Measurements from ENCODE around the gene GRAMD2B.
"Not testable (repeated sequence)": the region's sequence is repeated elsewhere in the genome, so short reads cannot be mapped to it uniquely, and the experiment has no call there.

GRAMD2B gene

GRCh38 chr5:126516133-126516532 is 92.9 kb downstream of the GRAMD2B start:
- no peaks in the 10 kb centered on the region for H3K36me3 ChIP-seq (ENCODE audit: insufficient read depth, low read length)
- no peak overlapping the region for H3K4me3 ChIP-seq (ENCODE audit: low read depth in 1 of 2, low read length in 2 of 2)
- no peak overlapping the region for H3K9ac ChIP-seq (ENCODE audit: low read length)
- H3K9me3 ChIP-seq (ENCODE audit: low read length), result no peaks in the 10 kb centered on the region
- no peak overlapping the region for H3K27ac ChIP-seq (ENCODE audit: low read depth, low read length)
- H3K27me3 ChIP-seq (ENCODE audit: control insufficient read depth in 1 of 2, insufficient read depth in 2 of 2, low read length in 2 of 2), result no peaks in the 10 kb centered on the region
- H3K4me1 ChIP-seq (ENCODE audit: insufficient read depth, low read length), result peaks cover 31% of the 10 kb centered on the region

GRCh38 chr5:126516852-126517251 is 93.6 kb downstream of the GRAMD2B start:
- Histone ChIP-seq H3K4me1 (ENCODE audit: insufficient read depth, low read length) (peaks cover 38% of the 10 kb centered on the region), H3K36me3 (ENCODE audit: insufficient read depth, low read length) (no peaks in the 10 kb centered on the region)

DNA sequence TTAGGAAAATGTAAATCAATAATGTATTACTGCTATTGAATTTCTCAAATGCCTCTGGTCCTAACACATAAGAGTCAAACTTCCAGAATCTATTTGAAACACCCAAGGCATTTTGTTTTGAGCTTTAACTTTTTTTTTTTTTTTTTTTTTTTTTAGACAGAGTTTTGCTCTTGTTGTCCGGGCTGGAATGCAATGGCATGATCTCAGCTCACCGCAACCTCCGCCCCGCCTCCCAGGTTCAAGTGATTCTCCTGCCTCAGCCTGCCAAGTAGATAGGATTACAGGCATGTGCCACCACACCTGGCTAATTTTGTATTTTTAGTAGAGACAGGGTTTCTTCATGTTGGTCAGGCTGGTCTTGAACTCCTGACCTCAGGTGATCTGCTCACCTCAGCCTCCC is 96.0 kb downstream of the GRAMD2B start:
- Histone ChIP-seq H3K4me1 (ENCODE audit: insufficient read depth, low read length) (peaks cover 43% of the 10 kb centered on the region), H3K27ac (ENCODE audit: low read depth, low read length) (peak overlapping the region; percentile 25)
- not testable (repeated sequence) for H3K9ac ChIP-seq (ENCODE audit: low read length); H3K4me3 ChIP-seq (ENCODE audit: low read depth in 1 of 2, low read length in 2 of 2); H3K27me3 ChIP-seq (ENCODE audit: control insufficient read depth in 1 of 2, insufficient read depth in 2 of 2, low read length in 2 of 2); H3K36me3 ChIP-seq (ENCODE audit: insufficient read depth, low read length); H3K9me3 ChIP-seq (ENCODE audit: low read length)

More at GRCh38 chr5:126516852-126517251, 93.6 kb downstream of the GRAMD2B start:
- H3K27me3 ChIP-seq (ENCODE audit: control insufficient read depth in 1 of 2, insufficient read depth in 2 of 2, low read length in 2 of 2), result no peaks in the 10 kb centered on the region
- H3K9me3 ChIP-seq (ENCODE audit: low read length), result no peaks in the 10 kb centered on the region
- H3K27ac ChIP-seq (ENCODE audit: low read depth, low read length), result no peak overlapping the region
- no peak overlapping the region for H3K9ac ChIP-seq (ENCODE audit: low read length)
- H3K4me3 ChIP-seq (ENCODE audit: low read depth in 1 of 2, low read length in 2 of 2), result no peak overlapping the region

DNA sequence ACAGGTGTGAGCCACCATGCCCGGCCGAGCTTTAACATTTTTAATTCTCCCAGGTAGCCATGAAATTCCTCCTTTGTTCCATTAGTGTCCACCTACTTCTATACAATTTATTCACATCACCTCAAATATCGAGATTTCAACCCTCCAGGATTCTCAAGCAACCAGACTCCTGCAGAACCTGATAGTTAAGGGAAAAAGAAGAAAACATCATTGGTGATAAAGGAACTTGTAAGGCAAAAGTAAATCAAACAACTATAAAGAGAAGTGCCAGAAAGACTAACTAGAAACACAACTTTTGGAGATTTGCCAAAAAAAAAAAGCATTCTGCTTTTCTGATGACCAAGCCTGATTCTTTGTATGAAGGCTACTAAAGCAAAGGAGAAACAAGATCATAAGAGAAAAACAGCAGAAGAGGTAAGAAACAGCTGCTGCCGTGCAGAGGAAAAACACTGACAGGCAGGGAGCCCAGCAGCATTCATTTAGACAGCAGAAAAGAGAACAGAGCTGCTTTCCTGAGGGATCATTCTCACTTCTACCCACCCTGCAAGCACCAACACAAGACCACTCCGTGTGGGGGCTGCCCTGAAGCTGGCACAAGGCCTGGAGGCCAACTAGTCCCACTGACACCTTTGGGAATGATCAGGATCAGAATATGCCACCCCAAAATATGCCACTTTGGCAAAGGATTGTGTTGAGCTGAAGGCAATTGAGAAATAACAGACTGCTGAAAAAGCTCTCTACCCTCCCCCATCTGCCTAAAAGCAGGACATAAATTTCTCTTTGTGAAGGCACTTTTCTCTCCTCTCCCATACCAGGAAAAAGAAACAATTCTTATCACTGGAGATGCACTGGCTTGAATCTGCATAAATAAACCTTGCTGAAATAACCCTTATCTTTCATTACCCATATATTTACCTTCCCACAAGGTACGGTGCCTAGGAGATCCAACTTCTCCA is 96.7 kb downstream of the GRAMD2B start:
- Histone ChIP-seq H3K36me3 (ENCODE audit: insufficient read depth, low read length) (no peaks in the 10 kb centered on the region), H3K9me3 (ENCODE audit: low read length) (no peaks in the 10 kb centered on the region), H3K27ac (ENCODE audit: low read depth, low read length) (peak overlapping the region; percentile 25), H3K4me3 (ENCODE audit: low read depth in 1 of 2, low read length in 2 of 2) (peak overlapping the region in 1 of 2 donors; percentile 53), H3K27me3 (ENCODE audit: control insufficient read depth in 1 of 2, insufficient read depth in 2 of 2, low read length in 2 of 2) (no peaks in the 10 kb centered on the region), H3K4me1 (ENCODE audit: insufficient read depth, low read length) (peaks cover 45% of the 10 kb centered on the region), H3K9ac (ENCODE audit: low read length) (no peak overlapping the region)

DNA sequence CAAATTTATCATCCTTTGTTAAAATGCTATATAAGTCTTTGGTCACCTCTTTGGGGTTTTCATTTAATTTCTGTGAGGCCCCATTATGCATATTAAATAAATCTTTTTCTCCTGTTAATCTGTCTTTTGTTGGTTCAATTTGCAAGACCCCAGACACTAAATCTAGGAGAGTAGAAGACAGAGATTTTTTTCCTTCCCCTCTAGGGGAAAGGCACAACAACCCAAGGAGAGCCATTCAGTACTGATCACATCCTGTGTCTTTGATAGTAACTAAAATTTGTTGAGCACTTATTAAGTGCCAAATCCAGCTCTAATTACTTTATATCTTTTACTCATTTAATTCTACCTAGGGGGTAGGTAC is 97.4 kb downstream of the GRAMD2B start:
- Histone ChIP-seq H3K27ac (ENCODE audit: low read depth, low read length) (peak overlapping the region; percentile 25), H3K4me1 (ENCODE audit: insufficient read depth, low read length) (peaks cover 46% of the 10 kb centered on the region), H3K27me3 (ENCODE audit: control insufficient read depth in 1 of 2, insufficient read depth in 2 of 2, low read length in 2 of 2) (no peaks in the 10 kb centered on the region), H3K9me3 (ENCODE audit: low read length) (no peaks in the 10 kb centered on the region), H3K36me3 (ENCODE audit: insufficient read depth, low read length) (no peaks in the 10 kb centered on the region), H3K4me3 (ENCODE audit: low read depth in 1 of 2, low read length in 2 of 2) (no peak overlapping the region), H3K9ac (ENCODE audit: low read length) (no peak overlapping the region)

- H3K9me3 ChIP-seq (ENCODE audit: low read length), result no peaks in the 10 kb centered on the region
- H3K9ac ChIP-seq (ENCODE audit: low read length), result no peak overlapping the region
- H3K4me3 ChIP-seq (ENCODE audit: low read depth in 1 of 2, low read length in 2 of 2), result no peak overlapping the region
- no peaks in the 10 kb centered on the region for H3K36me3 ChIP-seq (ENCODE audit: insufficient read depth, low read length)
- H3K27ac ChIP-seq (ENCODE audit: low read depth, low read length), result no peak overlapping the region
- H3K27me3 ChIP-seq (ENCODE audit: control insufficient read depth in 1 of 2, insufficient read depth in 2 of 2, low read length in 2 of 2), result no peaks in the 10 kb centered on the region
- H3K4me1 ChIP-seq (ENCODE audit: insufficient read depth, low read length), result peaks cover 43% of the 10 kb centered on the region
Measured at GRCh38 chr5:126521130-126521529, 97.9 kb downstream of the GRAMD2B start.

DNA sequence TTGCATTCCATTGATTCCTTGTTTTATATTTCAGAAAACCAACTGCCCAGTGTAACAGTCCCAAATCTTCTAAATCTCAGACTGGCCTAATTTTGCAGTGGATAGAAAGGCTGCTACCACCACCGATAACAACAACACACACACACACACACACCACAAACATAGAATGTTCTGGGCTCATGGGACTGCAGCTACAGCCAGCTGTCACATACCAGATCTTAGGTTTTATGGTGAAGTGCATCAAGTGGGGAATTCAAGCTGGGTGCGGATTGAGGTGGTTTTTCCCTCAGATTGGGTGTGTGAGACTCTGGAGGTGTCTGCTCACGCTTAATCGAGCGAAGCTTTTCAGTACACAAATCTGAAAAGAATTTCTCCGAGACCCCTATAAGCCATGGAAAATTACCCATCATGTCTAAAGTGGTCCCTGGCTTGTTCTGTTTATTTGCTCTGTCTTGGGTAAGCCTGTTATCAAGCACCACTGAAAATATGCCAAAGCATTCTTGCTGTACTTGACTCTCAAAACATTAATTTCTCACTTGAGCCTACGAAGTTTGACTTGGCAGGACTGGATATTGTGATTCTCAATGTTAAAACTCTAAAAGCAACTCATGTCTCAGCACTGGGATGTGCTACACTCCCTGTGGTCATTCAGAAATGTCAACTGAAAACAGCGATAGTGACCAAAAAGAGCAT is 100.8 kb downstream of the GRAMD2B start:
- no peaks in the 10 kb centered on the region for H3K27me3 ChIP-seq (ENCODE audit: control insufficient read depth in 1 of 2, insufficient read depth in 2 of 2, low read length in 2 of 2)
- H3K4me3 ChIP-seq (ENCODE audit: low read depth in 1 of 2, low read length in 2 of 2), result no peak overlapping the region
- peaks cover 38% of the 10 kb centered on the region for H3K4me1 ChIP-seq (ENCODE audit: insufficient read depth, low read length)
- no peaks in the 10 kb centered on the region for H3K9me3 ChIP-seq (ENCODE audit: low read length)
- H3K27ac ChIP-seq (ENCODE audit: low read depth, low read length), result no peak overlapping the region
- no peaks in the 10 kb centered on the region for H3K36me3 ChIP-seq (ENCODE audit: insufficient read depth, low read length)
- no peak overlapping the region for H3K9ac ChIP-seq (ENCODE audit: low read length)

- Histone ChIP-seq H3K4me3 (ENCODE audit: low read depth in 1 of 2, low read length in 2 of 2) (no peak overlapping the region), H3K27ac (ENCODE audit: low read depth, low read length) (no peak overlapping the region), H3K9me3 (ENCODE audit: low read length) (no peaks in the 10 kb centered on the region), H3K9ac (ENCODE audit: low read length) (no peak overlapping the region), H3K36me3 (ENCODE audit: insufficient read depth, low read length) (no peaks in the 10 kb centered on the region), H3K4me1 (ENCODE audit: insufficient read depth, low read length) (peaks cover 23% of the 10 kb centered on the region), H3K27me3 (ENCODE audit: control insufficient read depth in 1 of 2, insufficient read depth in 2 of 2, low read length in 2 of 2) (no peaks in the 10 kb centered on the region)
Measured at GRCh38 chr5:126525630-126526245, 102.5 kb downstream of the GRAMD2B start.

DNA sequence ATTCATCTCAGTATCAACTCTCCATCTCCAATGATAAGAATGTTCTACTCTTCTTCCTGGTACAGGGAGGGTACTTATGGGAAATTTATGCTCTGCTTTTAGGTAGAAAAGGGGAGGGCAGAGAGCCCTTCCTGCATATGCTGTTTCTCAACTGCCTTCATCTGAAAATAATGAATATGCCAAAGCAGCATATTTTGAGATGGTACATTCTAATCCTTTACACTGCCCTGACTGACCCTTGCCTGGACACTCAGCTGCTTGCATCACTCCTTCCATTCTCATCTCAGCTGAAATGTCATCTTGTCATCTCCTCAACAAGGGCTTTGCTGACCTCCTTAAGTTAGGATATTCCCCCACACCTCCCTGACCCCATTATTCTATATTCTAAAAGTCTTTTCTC is 103.3 kb downstream of the GRAMD2B start:
- Histone ChIP-seq H3K36me3 (ENCODE audit: insufficient read depth, low read length) (no peaks in the 10 kb centered on the region), H3K4me3 (ENCODE audit: low read depth in 1 of 2, low read length in 2 of 2) (no peak overlapping the region), H3K9ac (ENCODE audit: low read length) (no peak overlapping the region), H3K9me3 (ENCODE audit: low read length) (no peaks in the 10 kb centered on the region), H3K4me1 (ENCODE audit: insufficient read depth, low read length) (peaks cover 23% of the 10 kb centered on the region), H3K27me3 (ENCODE audit: control insufficient read depth in 1 of 2, insufficient read depth in 2 of 2, low read length in 2 of 2) (no peaks in the 10 kb centered on the region), H3K27ac (ENCODE audit: low read depth, low read length) (no peak overlapping the region)

DNA sequence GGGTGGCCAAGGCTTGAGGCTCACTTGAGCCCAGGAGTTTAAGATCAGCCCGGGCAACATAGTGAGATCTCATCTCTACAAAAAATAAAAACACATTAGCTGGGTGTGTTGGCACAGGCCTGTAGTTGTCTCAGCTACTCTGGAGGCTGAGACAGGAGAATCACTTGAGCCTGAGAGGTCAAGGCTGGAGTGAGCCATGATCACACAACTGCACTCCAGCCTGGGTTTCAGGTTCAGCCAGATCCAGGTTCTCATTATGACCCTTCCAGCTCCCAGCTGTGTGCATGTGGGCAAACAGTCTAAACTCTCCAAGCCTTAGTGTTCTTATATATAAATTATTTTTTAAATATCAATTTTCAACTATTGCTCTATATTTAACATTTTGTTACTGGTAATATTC is 103.9 kb downstream of the GRAMD2B start:
- Histone ChIP-seq H3K9me3 (ENCODE audit: low read length) (no peaks in the 10 kb centered on the region), H3K4me3 (ENCODE audit: low read depth in 1 of 2, low read length in 2 of 2) (no peak overlapping the region), H3K27ac (ENCODE audit: low read depth, low read length) (no peak overlapping the region), H3K4me1 (ENCODE audit: insufficient read depth, low read length) (peaks cover 25% of the 10 kb centered on the region), H3K36me3 (ENCODE audit: insufficient read depth, low read length) (no peaks in the 10 kb centered on the region), H3K9ac (ENCODE audit: low read length) (no peak overlapping the region), H3K27me3 (ENCODE audit: control insufficient read depth in 1 of 2, insufficient read depth in 2 of 2, low read length in 2 of 2) (no peaks in the 10 kb centered on the region)

DNA sequence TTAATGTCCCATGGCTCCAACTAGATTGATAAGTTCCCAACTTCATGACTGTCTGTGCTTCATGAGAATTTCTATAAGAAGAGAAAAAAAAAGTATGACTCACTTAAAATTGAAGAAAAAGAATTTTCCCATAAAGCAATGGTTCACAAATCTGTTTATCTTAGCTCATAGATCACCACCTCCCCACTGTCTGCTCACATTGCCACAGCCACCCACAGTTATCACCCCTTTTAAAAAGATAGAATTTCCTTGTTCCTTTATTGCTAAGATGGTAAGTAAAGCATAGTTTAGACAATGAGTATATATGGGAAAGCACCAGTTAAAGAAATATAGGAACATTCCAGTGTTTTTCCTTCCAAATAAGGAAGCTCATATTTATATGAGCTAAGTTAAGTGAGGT is 104.7 kb downstream of the GRAMD2B start:
- Histone ChIP-seq H3K27ac (ENCODE audit: low read depth, low read length) (no peak overlapping the region), H3K36me3 (ENCODE audit: insufficient read depth, low read length) (no peaks in the 10 kb centered on the region), H3K9me3 (ENCODE audit: low read length) (no peaks in the 10 kb centered on the region), H3K4me1 (ENCODE audit: insufficient read depth, low read length) (peaks cover 27% of the 10 kb centered on the region), H3K9ac (ENCODE audit: low read length) (no peak overlapping the region), H3K4me3 (ENCODE audit: low read depth in 1 of 2, low read length in 2 of 2) (no peak overlapping the region), H3K27me3 (ENCODE audit: control insufficient read depth in 1 of 2, insufficient read depth in 2 of 2, low read length in 2 of 2) (no peaks in the 10 kb centered on the region)
